ENCODE measurements around the gene PPP1R13B. TPM values are rescaled to one million over a fixed set of nuclear protein-coding genes. Genes with fewer than 3 reads are reported as not detected.

The PPP1R13B gene
- total RNA-seq, 1 experiment from 2014 or later, result 19.0 TPM

GRCh38 chr14:103879118-103879569, 31.8 kb upstream of the PPP1R13B start:
- ChIA-PET CTCF (no interaction called here), POLR2A (interaction anchor here (0.5 kb wide), 1 partner anchor 21 kb away, joined by 6 read pairs; no protein-coding TSS in a partner anchor)
- TF ChIP-seq TCF7L2 (IDR thresholded peaks at IDR 0.05; ENCODE audit: low read depth, low read length) (no peak), SIN3A (IDR thresholded peaks at IDR 0.05; ENCODE audit: borderline replicate concordance, insufficient read depth, low read depth, low read length) (no peak), CTCF (IDR thresholded peaks at IDR 0.05) (no peak), REST (IDR thresholded peaks at IDR 0.05; ENCODE audit: insufficient read depth in 1 of 2, low read depth in 2 of 2, low read length in 1 of 2) (no peak), POLR2AphosphoS5 (IDR thresholded peaks at IDR 0.05; ENCODE audit: low read depth, low read length) (no peak)
- Histone ChIP-seq H3K4me3 (ENCODE audit: low read depth in 2 of 2, low read length in 2 of 2) (peak overlapping the region in 1 of 2 experiments; percentile 45; a peak in 1 of 4 replicates), H3K9me3 (ENCODE audit: control insufficient read depth, insufficient read depth, low read depth, low read length) (no peaks in the 10 kb centered on the region), H3K4me1 (ENCODE audit: control insufficient read depth, insufficient read depth, low read length) (peaks cover 12% of the 10 kb centered on the region), H3K27ac (ENCODE audit: low read length) (no peak overlapping the region), H3K36me3 (ENCODE audit: control insufficient read depth, insufficient read depth, low read length) (no peaks in the 10 kb centered on the region), H3K27me3 (ENCODE audit: control insufficient read depth, insufficient read depth, low read length) (no peaks in the 10 kb centered on the region)
- in situ Hi-C loops (cut with HindIII; ENCODE audit: low pct_unique_long_range_greater_than_20kb, low sequenced_read_pairs) (no loop called here), intact Hi-C loops (cut with micrococcal nuclease; ENCODE audit: unreplicated experiment) (no loop called here)
- ATAC-seq (no peak), DNase-seq (ENCODE audit: low read depth, low spot score) (no peak)
- BruUV-seq (replicated peaks), result no TSS peak

- TF ChIP-seq CTCF (IDR thresholded peaks at IDR 0.05), result no peak
- TF ChIP-seq POLR2AphosphoS5 (IDR thresholded peaks at IDR 0.05; ENCODE audit: low read depth, low read length), result no peak
- no peak for TF ChIP-seq SIN3A (IDR thresholded peaks at IDR 0.05; ENCODE audit: borderline replicate concordance, insufficient read depth, low read depth, low read length)
- TF ChIP-seq TCF7L2 (IDR thresholded peaks at IDR 0.05; ENCODE audit: low read depth, low read length), result no peak
- no peak for TF ChIP-seq REST (IDR thresholded peaks at IDR 0.05; ENCODE audit: insufficient read depth in 1 of 2, low read depth in 2 of 2, low read length in 1 of 2)
- Histone ChIP-seq H3K9me3 (ENCODE audit: control insufficient read depth, insufficient read depth, low read depth, low read length) (no peaks in the 10 kb centered on the region), H3K4me3 (ENCODE audit: low read depth in 2 of 2, low read length in 2 of 2) (no peak overlapping the region), H3K36me3 (ENCODE audit: control insufficient read depth, insufficient read depth, low read length) (no peaks in the 10 kb centered on the region), H3K27ac (ENCODE audit: low read length) (no peak overlapping the region), H3K4me1 (ENCODE audit: control insufficient read depth, insufficient read depth, low read length) (peaks cover 12% of the 10 kb centered on the region), H3K27me3 (ENCODE audit: control insufficient read depth, insufficient read depth, low read length) (no peaks in the 10 kb centered on the region)
- ATAC-seq, result no peak
- ChIA-PET POLR2A (no interaction called here), CTCF (interaction anchor here (0.7 kb wide), 1 partner anchor 145 kb away, joined by 6 read pairs; no protein-coding TSS in a partner anchor)
- intact Hi-C loops (cut with micrococcal nuclease; ENCODE audit: unreplicated experiment), result no loop called here
- DNase-seq (ENCODE audit: low read depth, low spot score), result no peak
- BruUV-seq (replicated peaks), result no TSS peak
- in situ Hi-C loops (cut with HindIII; ENCODE audit: low pct_unique_long_range_greater_than_20kb, low sequenced_read_pairs), result no loop called here
Observed at GRCh38 chr14:103878180-103878579, 30.8 kb upstream of the PPP1R13B start.
